SU-DHL-6 (cell line): ENCODE measurements around the gene HS3ST4.

ENCODE experiments used
- H2AFZ ChIP-seq: fragments of 200-600 bp; sonication (generic); 2 replicates; pipeline ENCODE4 v1.6.1; 2014; ENCODE audit warnings: low read depth, mild to moderate bottlenecking, moderate library complexity, mixed read lengths, antibody characterized with exemption, low read length; ENCODE audit not compliant: severe bottlenecking
- H3F3A ChIP-seq: fragments of 200-600 bp; shearing (Covaris generic); 2 replicates; pipeline ENCODE4 v1.6.0; 2016; ENCODE audit warnings: antibody characterized with exemption, mild to moderate bottlenecking; ENCODE audit not compliant: insufficient read depth
- H3K27ac ChIP-seq: fragments of 200-600 bp; sonication (generic); 2 replicates; pipeline ENCODE4 v1.5.1; 2016; ENCODE audit warnings: low read depth, mild to moderate bottlenecking, low read length, moderate library complexity, mixed read lengths
- H3K27me3 ChIP-seq: fragments of 200-600 bp; sonication (generic), shearing (Covaris generic); 2 replicates; pipeline ENCODE4 v1.6.0; 2014; ENCODE audit warnings: mild to moderate bottlenecking, low read length
- H3K36me3 ChIP-seq: fragments of 200-600 bp; sonication (generic); 2 replicates; pipeline ENCODE4 v1.6.1; 2014; ENCODE audit warnings: mild to moderate bottlenecking, low read length, mixed read lengths
- H3K4me2 ChIP-seq: fragments of 300-600, 200-600 bp; shearing (Covaris generic), sonication (generic); 2 replicates; pipeline ENCODE4 v1.6.0; 2014; ENCODE audit warnings: low read length, low read depth, mild to moderate bottlenecking; ENCODE audit not compliant: poor library complexity, severe bottlenecking
- H3K4me3 ChIP-seq: fragments of 200-600 bp; sonication (generic); 2 replicates; pipeline ENCODE4 v1.5.1; 2014; ENCODE audit warnings: antibody characterized with exemption, low read length, mild to moderate bottlenecking, mixed read lengths; ENCODE audit not compliant: insufficient read depth, poor library complexity, severe bottlenecking
- H3K79me2 ChIP-seq: fragments of 200-600 bp; sonication (generic); 2 replicates; pipeline ENCODE4 v1.6.1; 2014; ENCODE audit warnings: mild to moderate bottlenecking, low read length, moderate library complexity; ENCODE audit not compliant: insufficient read depth
- H3K9ac ChIP-seq: fragments of 200-600 bp; sonication (generic); 2 replicates; pipeline ENCODE4 v1.7.0; 2014; ENCODE audit warnings: mild to moderate bottlenecking, low read length
- H3K9me2 ChIP-seq: fragments of 200-600 bp; sonication (generic); replicated peaks from 2 replicates; pipeline ENCODE4 v1.6.1; 2014; ENCODE audit warnings: low read length; ENCODE audit not compliant: insufficient read depth
- H3K9me3 ChIP-seq: fragments of 200-600 bp; sonication (generic); 2 replicates; pipeline ENCODE4 v1.6.1; 2014; ENCODE audit warnings: low read length, mixed read lengths; ENCODE audit not compliant: insufficient read depth
- H4K20me1 ChIP-seq: fragments of 200-600 bp; sonication (generic); 2 replicates; pipeline ENCODE4 v1.6.1; 2014; ENCODE audit warnings: low read depth, mild to moderate bottlenecking, antibody characterized with exemption, low read length, moderate library complexity, mixed read lengths
- CTCF ChIP-seq: fragments of 200-600 bp; sonication (generic); IDR thresholded peaks from one replicate; pipeline ENCODE4 v1.5.1; 2017; ENCODE audit warnings: antibody characterized with exemption, mild to moderate bottlenecking, low read length, moderate library complexity; ENCODE audit not compliant: insufficient read depth, poor library complexity, severe bottlenecking
- EZH2phosphoT487 ChIP-seq: fragments of 200-600 bp; sonication (generic), shearing (Covaris generic); conservative IDR thresholded peaks from 2 replicates; pipeline ENCODE4 v1.6.1; 2018; ENCODE audit warnings: mild to moderate bottlenecking, antibody characterized with exemption, low read length, moderate library complexity, mixed read lengths

HS3ST4 gene

GRCh38 chr16:25931473-25932035 is 239.8 kb downstream of the HS3ST4 start:
- H3K9me2 ChIP-seq: no peaks in the 10 kb centered on the region
- no peaks in the 10 kb centered on the region for H3K9me3 ChIP-seq
- H3K4me2 ChIP-seq: no peak overlapping the region
- no peak overlapping the region for H3K9ac ChIP-seq
- no peaks in the 10 kb centered on the region for H3K79me2 ChIP-seq
- H3K27ac ChIP-seq: no peak overlapping the region
- no peak overlapping the region for H3K4me3 ChIP-seq
- no peaks in the 10 kb centered on the region for H4K20me1 ChIP-seq
- no peaks in the 10 kb centered on the region for H3K36me3 ChIP-seq
- H2AFZ ChIP-seq: no peak overlapping the region
- H3K27me3 ChIP-seq: no peaks in the 10 kb centered on the region
- no peak for TF ChIP-seq CTCF
- TF ChIP-seq EZH2phosphoT487: no peak
- H3F3A ChIP-seq: no peaks in the 10 kb centered on the region

- no peak overlapping the region for H3K9ac ChIP-seq
- no peaks in the 10 kb centered on the region for H4K20me1 ChIP-seq
- no peak overlapping the region for H3K4me3 ChIP-seq
- H2AFZ ChIP-seq: no peak overlapping the region
- TF ChIP-seq CTCF (no peak), EZH2phosphoT487 (no peak)
- H3K36me3 ChIP-seq: no peaks in the 10 kb centered on the region
- H3K27ac ChIP-seq: no peak overlapping the region
- no peaks in the 10 kb centered on the region for H3K27me3 ChIP-seq
- H3K79me2 ChIP-seq: no peaks in the 10 kb centered on the region
- H3K4me2 ChIP-seq: no peak overlapping the region
- no peaks in the 10 kb centered on the region for H3F3A ChIP-seq
- H3K9me3 ChIP-seq: peaks cover 10% of the 10 kb centered on the region; the same call in 1 of the 2 replicates
- no peaks in the 10 kb centered on the region for H3K9me2 ChIP-seq
Observed at GRCh38 chr16:25941800-25942499, 250.2 kb downstream of the HS3ST4 start.

GRCh38 chr16:25950586-25951281 is 259.0 kb downstream of the HS3ST4 start:
- Histone ChIP-seq H3K4me3 (no peak overlapping the region), H3K27me3 (no peaks in the 10 kb centered on the region), H3K9ac (no peak overlapping the region), H3K79me2 (no peaks in the 10 kb centered on the region), H3K27ac (no peak overlapping the region), H3F3A (no peaks in the 10 kb centered on the region), H4K20me1 (no peaks in the 10 kb centered on the region), H3K9me2 (no peaks in the 10 kb centered on the region), H3K4me2 (no peak overlapping the region), H2AFZ (no peak overlapping the region), H3K9me3 (no peaks in the 10 kb centered on the region), H3K36me3 (no peaks in the 10 kb centered on the region)
- TF ChIP-seq EZH2phosphoT487: no peak
- TF ChIP-seq CTCF: no peak
